HFF-Myc (cell line): ENCODE measurements around the gene CKMT2.

Experiments used
- DNase-seq: peaks from one replicate; pipeline ENCODE4 v3.0.0-alpha.2; 2011; ENCODE audit warnings: low read depth; ENCODE audit errors: extremely low read depth
- H3K4me3 ChIP-seq: replicated peaks from 2 replicates; pipeline ENCODE4 v1.5.1; 2011; ENCODE audit warnings: low read depth, mild to moderate bottlenecking, control low read depth, low read length
- TF ChIP-seq, protein P1 (sequence below): IDR thresholded peaks from 2 replicates; pipeline ENCODE4 v1.5.1; 2012; ENCODE audit warnings: mild to moderate bottlenecking, low read depth, low read length, control low read depth; ENCODE audit errors: missing control alignments

CKMT2 gene

DNA sequence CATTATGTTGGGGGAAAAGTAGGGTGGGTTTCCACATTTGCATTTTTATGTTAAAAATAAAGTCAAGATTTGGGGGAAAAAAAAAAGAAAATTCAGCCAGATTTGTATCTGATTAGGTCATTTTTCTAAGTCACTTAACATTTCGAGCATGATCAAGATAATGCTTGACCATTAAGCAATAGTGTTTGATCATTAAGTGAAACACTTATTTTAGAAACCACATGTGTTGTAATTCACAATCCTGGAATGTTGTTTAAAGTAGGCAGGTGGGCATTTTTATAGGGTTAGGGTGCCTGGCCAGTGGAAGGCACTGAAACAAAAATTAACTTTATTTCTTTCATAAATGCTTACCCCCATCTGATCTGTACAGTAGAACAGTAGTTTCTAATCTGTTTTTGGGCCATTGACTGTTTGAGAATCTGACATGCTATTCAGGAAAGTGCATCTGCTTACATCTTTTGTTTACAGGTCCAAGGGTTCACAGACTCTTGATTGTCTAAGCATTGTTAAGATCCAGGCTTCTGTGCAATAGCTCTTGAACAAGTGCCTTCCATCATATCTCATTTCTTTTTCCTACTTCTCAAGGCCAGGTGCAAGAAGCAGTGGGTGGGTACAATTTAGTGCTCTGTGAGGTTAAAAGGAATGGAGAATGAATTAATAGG is 77.4 kb downstream of the CKMT2 start:
- DNase-seq, result no peak
- TF ChIP-seq, protein P1, sequence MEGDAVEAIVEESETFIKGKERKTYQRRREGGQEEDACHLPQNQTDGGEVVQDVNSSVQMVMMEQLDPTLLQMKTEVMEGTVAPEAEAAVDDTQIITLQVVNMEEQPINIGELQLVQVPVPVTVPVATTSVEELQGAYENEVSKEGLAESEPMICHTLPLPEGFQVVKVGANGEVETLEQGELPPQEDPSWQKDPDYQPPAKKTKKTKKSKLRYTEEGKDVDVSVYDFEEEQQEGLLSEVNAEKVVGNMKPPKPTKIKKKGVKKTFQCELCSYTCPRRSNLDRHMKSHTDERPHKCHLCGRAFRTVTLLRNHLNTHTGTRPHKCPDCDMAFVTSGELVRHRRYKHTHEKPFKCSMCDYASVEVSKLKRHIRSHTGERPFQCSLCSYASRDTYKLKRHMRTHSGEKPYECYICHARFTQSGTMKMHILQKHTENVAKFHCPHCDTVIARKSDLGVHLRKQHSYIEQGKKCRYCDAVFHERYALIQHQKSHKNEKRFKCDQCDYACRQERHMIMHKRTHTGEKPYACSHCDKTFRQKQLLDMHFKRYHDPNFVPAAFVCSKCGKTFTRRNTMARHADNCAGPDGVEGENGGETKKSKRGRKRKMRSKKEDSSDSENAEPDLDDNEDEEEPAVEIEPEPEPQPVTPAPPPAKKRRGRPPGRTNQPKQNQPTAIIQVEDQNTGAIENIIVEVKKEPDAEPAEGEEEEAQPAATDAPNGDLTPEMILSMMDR, result no peak
- H3K4me3 ChIP-seq, result no peak overlapping the region

DNA sequence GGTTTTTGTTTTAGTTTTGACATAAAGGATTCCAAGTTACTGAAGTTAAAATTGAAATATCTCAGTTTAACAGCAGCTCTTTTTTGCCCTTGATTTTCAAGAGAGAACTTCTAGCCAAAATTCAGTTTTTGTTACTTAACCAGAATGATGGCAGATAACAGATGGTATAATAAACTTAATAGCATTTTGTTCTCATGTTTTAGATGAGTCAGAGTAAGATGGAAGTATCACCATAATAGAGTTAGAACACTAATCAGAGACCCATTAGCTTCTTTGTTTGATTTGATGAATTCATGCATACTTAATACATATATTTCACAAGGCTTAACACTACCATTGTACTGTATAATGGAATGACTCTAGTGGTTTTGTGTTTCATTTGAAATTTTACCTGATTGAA is 80.2 kb downstream of the CKMT2 start:
- DNase-seq, result no peak
- TF ChIP-seq, protein P1, result no peak
- no peak overlapping the region for H3K4me3 ChIP-seq

DNA sequence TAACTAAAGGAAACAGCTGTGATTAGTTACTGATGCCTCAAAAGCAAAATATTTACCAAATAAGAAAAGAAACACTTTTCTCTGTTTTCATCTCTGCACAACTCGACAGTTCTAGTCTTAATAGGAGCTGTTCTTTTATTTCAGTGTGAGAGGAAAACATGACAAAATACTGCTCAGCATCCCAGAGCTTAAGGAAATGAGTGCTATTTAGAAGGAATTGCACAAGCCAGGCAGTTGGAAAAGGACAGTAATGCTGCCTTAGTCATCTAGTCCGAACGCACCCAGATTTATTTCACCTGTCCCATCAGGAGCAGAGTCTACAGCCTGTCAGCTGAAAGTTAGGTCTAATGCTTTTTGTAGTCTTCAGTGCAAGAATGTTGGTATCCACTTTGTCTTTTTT is 80.6 kb downstream of the CKMT2 start:
- H3K4me3 ChIP-seq, result no peak overlapping the region
- TF ChIP-seq, protein P1, result no peak
- DNase-seq, result no peak

GRCh38 chr5:81314581-81314980 is 81.5 kb downstream of the CKMT2 start:
- DNase-seq, result no peak
- TF ChIP-seq, protein P1, result no peak
- H3K4me3 ChIP-seq, result no peak overlapping the region

- no peak for DNase-seq
- TF ChIP-seq, protein P1, result no peak
Measured at GRCh38 chr5:81315336-81315735, 82.2 kb downstream of the CKMT2 start.

DNA sequence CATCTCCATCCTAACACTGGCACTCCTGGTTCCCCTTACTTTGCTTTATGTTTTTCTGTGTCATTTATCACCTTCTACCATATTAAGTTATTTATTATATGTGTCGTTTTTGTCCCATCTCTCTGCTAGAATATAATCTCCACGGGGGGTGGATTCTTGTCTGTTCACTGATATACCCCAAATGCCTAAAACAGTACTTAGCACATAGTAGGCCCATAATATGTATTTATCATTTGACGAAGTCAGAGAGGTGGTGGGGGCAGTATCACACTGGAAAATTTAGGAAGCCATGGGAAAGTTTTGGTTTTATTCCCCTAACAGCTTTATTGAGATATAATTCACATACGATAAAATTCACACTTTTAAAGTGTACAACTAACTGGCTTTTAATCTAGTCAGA is 82.7 kb downstream of the CKMT2 start:
- no peak for DNase-seq
- no peak overlapping the region for H3K4me3 ChIP-seq
- TF ChIP-seq, protein P1, result no peak

More at GRCh38 chr5:81315336-81315735, 82.2 kb downstream of the CKMT2 start:
- no peak overlapping the region for H3K4me3 ChIP-seq
